Esophagus muscularis mucosa (tissue), 3 donors: ENCODE data around the gene LAG3.

Experiments
- POLR2A ChIP-seq: fragments of 450-650 bp; IDR thresholded peaks from one replicate; pipeline ENCODE4 v1.6.1; 2017; ENCODE audit warnings: antibody characterized with exemption, moderate library complexity, mild to moderate bottlenecking, low read depth
- TF ChIP-seq, protein P1 (sequence below), 3 experiments: fragments of 200-600 bp in 2 of 3; fragments of 450-650 bp in 1 of 3; sonication (generic) in 2 of 3; IDR thresholded peaks; one replicate each; pipeline ENCODE4 v1.5.1; 2017 to 2019; ENCODE audit warnings: antibody characterized with exemption in 3 of 3, mild to moderate bottlenecking in 2 of 3, moderate library complexity in 1 of 3

GRCh38 chr12:6780573-6780972 is 8.3 kb downstream of the LAG3 start:
- TF ChIP-seq, protein P1, sequence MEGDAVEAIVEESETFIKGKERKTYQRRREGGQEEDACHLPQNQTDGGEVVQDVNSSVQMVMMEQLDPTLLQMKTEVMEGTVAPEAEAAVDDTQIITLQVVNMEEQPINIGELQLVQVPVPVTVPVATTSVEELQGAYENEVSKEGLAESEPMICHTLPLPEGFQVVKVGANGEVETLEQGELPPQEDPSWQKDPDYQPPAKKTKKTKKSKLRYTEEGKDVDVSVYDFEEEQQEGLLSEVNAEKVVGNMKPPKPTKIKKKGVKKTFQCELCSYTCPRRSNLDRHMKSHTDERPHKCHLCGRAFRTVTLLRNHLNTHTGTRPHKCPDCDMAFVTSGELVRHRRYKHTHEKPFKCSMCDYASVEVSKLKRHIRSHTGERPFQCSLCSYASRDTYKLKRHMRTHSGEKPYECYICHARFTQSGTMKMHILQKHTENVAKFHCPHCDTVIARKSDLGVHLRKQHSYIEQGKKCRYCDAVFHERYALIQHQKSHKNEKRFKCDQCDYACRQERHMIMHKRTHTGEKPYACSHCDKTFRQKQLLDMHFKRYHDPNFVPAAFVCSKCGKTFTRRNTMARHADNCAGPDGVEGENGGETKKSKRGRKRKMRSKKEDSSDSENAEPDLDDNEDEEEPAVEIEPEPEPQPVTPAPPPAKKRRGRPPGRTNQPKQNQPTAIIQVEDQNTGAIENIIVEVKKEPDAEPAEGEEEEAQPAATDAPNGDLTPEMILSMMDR (IDR thresholded peaks at IDR 0.05) = no peak
- no peak for TF ChIP-seq POLR2A
